ENCODE measurements around the gene PCP4.
"Not testable (repeated sequence)": the region's sequence is repeated elsewhere in the genome, so short reads cannot be mapped to it uniquely, and the experiment has no call there.

PCP4 gene

GRCh38 chr21:39866093-39866492, 1.1 kb upstream of the PCP4 start:
- no peak for DNase-seq (ENCODE audit: low read depth)

DNA sequence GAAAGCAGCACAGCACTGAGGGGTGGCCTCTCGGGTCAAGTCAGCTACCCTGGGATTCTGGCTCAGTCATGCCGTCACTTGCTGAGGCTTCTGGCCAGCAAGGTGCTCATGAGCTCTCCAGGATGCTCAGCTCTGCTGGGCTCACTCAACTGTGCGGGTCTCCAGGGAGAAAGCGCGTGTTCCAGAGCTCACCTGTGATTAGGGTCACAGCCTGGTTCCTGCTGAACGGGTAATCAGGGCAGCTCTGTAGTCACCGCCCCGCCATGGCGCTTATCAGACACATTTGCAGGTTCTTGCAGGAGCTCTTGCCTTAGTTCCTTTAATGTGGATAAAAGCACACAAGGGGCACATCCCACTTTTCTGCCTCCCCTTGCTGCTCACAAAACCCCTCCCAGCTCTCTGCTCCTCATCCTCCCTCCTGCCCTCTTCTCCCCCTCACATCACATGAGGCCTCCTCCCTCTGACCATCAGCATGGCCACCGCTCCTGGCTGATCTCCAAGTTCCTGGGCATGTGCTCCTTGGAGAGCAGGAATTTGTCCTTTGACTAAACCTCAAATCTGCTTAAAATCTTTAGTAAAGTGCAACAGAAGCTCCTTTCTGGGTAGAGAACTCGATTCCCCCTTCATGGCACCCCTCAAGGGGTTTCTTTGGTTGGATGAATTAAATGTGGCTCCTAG, 2.0 kb downstream of the PCP4 start:
- no peak for DNase-seq (ENCODE audit: low read depth)

DNA sequence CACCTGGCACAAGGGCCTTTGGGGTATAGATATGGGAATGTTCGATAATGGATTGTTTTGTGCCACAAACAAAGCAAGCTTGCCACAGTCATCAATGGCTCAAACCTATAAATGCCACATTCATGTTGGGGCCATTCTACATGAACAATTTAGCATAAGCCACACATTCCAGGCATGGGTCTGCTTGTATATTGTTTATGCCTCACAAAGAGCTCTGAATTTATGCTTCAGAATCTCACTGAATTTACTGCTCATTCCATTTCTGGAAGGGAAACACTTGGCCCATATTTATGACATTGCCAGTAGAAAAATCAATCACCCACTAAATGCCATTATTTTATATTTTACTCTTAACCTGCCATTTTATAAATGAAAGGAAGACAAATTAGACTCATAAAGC, 6.4 kb downstream of the PCP4 start:
- no peak for DNase-seq (ENCODE audit: low read depth)

- DNase-seq (ENCODE audit: low read depth) = no peak
Observed at GRCh38 chr21:39874206-39874605, 7.0 kb downstream of the PCP4 start.

- no peak for DNase-seq (ENCODE audit: low read depth)
Observed at GRCh38 chr21:39874759-39875158, 7.5 kb downstream of the PCP4 start.

- no peak for DNase-seq (ENCODE audit: low read depth)
Observed at GRCh38 chr21:39881661-39882060, 14.4 kb downstream of the PCP4 start.

GRCh38 chr21:39882151-39882838, 15.1 kb downstream of the PCP4 start:
- no peak for DNase-seq (ENCODE audit: low read depth)

- no peak for DNase-seq (ENCODE audit: low read depth)
Observed at GRCh38 chr21:39882839-39883195, 15.6 kb downstream of the PCP4 start.

DNA sequence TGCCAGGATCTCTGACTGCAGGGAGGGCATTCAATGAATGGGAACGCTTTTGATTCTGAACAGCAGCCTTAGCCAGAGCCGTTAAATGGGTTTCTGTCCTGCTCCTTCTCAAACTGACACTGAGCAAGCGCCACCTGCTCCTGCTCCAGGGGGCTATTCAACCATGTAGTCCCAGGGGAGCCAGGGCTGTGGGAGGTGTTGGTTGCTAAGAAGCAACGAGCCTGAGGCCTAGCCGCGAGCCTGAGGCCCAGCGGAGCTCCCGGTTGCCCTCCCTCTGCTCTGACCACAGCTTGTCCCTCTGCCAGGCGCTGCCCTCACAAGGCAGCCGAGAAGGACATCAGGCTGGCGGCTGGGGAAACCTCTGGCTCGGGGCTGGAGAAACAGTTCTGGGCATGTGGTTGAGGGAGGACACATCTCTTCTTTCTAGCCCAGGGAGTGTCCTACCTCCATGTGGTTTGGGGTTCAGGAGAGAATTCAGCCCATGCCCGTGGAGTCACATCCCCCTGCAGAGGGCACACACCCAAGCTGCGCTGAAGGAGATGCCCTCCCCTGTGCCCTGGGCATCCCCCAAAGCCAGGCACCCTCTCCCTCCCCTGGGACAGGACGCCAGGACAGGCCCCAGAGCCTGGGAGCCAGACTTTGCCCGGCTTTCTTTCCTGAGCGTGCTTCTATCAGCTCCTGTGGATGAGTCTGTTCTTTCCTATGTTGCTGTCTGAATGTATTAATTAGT, 18.0 kb downstream of the PCP4 start:
- no peak for DNase-seq (ENCODE audit: low read depth)

DNA sequence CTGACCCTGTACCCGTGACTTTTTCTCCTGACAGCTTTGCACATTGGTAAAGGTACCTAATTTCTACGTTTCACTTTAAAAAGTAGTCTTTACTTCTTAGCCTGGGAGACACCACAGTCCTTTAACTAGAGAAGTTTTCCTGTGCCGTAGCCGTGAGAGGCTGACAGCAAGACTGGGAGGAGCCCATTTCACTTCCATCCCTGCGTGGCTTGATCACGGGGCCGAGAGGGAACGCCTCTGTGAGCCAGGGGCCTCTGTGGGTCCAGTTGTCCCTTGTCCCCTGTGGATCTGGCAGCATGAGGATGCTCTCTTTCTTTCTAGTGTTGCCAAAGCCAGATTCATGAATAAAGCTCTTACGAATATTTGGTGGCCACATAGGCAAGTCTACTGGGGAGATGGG, 21.6 kb downstream of the PCP4 start:
- no peak for DNase-seq (ENCODE audit: low read depth)

- DNase-seq (ENCODE audit: low read depth) = no peak
Observed at GRCh38 chr21:39891111-39891510, 23.9 kb downstream of the PCP4 start.

DNA sequence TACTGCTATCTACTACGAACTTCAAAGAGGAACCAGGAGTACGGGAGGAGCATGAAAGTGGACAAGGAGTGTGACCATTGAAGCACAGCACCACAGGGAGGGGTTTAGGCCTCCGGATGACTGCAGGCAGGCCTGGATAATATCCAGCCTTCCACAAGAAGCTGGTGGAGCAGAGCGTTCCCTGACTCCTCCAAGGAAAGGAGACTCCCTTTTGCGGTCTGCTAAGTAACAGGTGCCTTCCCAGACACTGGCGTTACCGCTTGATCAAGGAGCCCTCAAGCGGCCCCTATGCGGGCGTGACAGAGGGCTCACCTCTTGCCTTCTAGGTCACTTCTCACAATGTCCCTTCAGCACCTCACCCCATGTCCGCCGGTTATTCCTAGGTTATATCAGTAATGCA, 24.6 kb downstream of the PCP4 start:
- not testable (repeated sequence) for DNase-seq (ENCODE audit: low read depth)

DNA sequence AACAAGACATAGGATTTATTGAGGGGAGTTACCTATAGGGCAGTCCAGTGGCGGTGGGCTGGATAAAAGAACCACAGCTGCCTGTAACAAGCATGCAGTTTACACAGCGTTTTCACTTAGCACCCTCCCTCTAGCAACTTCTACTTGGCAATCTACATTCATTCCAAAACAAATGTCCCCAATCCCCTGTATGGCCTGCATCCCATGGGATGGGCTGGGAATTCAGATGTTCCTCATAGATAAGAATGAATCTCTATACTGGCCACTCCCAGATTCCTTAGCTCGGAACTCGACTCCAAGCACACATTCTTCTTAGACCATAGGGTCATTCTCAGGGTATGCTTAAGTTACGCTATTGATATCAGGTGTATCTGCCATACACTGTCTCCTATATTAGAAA, 33.3 kb downstream of the PCP4 start:
- no peak for DNase-seq (ENCODE audit: low read depth)

GRCh38 chr21:39900911-39901310, 33.7 kb downstream of the PCP4 start:
- DNase-seq (ENCODE audit: low read depth) = no peak

DNA sequence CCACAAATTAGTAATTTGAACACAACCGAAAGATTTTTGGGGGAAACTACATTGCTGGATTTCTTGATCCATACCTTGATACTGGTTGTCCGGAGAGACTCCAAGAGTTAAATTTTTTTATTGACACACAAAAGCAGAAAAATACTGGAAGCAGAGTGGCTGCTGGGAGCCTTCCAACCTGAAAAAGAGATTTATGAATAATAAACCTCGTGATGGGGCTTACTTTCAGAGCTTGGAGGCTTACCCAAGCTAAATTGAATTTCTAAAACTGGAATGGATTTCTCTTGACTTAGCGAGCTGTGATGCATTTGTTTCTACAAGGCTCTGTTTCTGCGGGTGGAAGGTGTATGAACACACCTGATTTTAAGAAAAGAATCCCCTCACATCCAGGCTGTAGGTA, 35.7 kb downstream of the PCP4 start:
- no peak for DNase-seq (ENCODE audit: low read depth)

DNA sequence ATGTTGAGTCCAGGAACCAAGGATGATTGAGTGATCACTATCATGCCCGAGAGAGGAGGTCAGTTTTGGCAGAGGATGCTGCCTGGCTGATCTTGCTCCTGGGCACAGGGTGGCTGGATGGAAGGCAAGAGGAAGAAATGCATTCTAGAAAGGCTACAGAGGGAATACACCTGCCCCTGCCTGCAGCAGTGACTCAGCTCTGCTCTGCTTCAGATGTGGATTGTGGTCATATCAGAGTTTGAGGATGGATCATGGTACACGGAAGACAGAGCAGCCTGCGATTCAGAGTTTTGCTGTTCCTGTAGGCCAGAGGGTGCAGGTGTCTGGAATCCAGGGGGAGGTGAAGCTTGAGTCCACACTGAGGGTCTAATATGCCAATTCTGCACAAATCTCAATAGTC, 37.2 kb downstream of the PCP4 start:
- no peak for DNase-seq (ENCODE audit: low read depth)

GRCh38 chr21:39908265-39908923, 41.2 kb downstream of the PCP4 start:
- no peak for DNase-seq (ENCODE audit: low read depth)

- no peak for DNase-seq (ENCODE audit: low read depth)
Observed at GRCh38 chr21:39911286-39912199, 44.3 kb downstream of the PCP4 start.

DNA sequence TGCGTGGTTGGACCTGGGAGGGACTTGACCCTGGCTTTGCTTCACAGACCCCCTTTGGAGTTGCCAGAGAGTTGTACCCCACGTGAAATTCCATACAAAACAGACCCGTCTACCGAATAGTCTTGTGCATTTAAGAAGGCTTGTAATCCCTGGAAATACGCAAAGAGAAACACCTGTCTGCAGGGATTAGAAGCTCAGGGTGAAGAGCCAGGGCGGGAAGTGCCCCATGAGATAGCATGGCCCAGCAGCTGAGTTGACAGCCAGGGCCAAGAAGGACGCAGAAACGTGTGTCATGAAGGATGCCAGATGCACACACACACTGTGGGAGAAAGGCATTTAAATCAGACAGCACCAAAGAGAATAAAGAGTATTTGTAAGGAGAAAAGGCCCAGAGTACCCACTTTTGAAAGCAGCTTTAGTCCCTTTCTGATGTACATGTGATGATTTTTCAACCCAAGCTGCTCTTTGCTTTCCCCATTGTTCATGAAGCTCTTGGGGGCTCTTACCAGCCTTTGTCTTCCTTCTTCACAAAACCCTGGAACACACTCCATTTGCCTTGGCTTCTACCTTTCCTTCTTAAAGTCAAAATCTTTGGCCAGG, 46.6 kb downstream of the PCP4 start:
- no peak for DNase-seq (ENCODE audit: low read depth)

- no peak for DNase-seq (ENCODE audit: low read depth)
Observed at GRCh38 chr21:39915881-39916280, 48.6 kb downstream of the PCP4 start.

DNA sequence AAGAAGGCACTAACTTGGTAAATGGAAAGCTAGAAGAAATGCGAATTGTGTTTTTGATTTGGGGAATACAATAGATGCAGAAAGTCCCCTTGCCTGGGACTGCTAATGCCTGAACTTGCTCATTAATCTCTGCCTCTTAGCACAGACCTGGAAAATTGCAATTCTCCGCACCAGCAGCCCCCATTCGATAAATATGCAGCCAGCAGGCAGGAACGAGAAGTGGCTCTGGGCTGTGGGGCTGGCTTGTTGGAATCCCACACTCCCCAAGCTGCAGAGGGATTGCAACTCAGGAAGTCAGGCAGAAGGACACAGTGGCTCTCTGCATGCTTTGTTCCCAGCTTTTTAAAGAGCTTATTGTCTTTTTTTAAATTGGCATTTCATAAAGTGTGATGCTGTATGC, 51.3 kb downstream of the PCP4 start:
- DNase-seq (ENCODE audit: low read depth) = no peak
